PC-9 (cell line): ENCODE measurements around the gene CTCF. TPM values are rescaled to one million over a fixed set of nuclear protein-coding genes. Genes with fewer than 3 reads are reported as not detected.

Source experiments
- BruUV-seq: library from RNA; stranded (reverse); fragments of 400-500 nt; replicated peaks from 2 replicates; lab custom pipeline; 2021; lab: Mats Ljungman, UMichigan
- CTCF ChIA-PET: fragments of 300-600 bp; sonication (Branson Sonifier 250); formaldehyde crosslinking; loops from one replicate; lab custom pipeline; 2022; ENCODE audit warnings: antibody characterized with exemption; lab: Charles Lee
- POLR2A ChIA-PET: fragments of 300-600 bp; sonication (Branson Sonifier 250); formaldehyde crosslinking; loops from one replicate; lab custom pipeline; 2022; ENCODE audit warnings: antibody characterized with exemption; ENCODE audit not compliant: unreplicated experiment; lab: Charles Lee
- DNase-seq, 2 experiments: peaks; one replicate each; pipeline versions ENCODE4 v3.0.0 to v3.0.0-alpha.2; 2015 to 2022; ENCODE audit warnings: mixed read lengths in 1 of 2
- H2AFZ ChIP-seq: fragments of 200-600 bp; sonication (generic); 2 replicates; pipeline ENCODE4 v1.8.1; 2017; ENCODE audit warnings: antibody characterized with exemption
- H3F3A ChIP-seq: fragments of 200-600 bp; sonication (generic); 2 replicates; pipeline ENCODE4 v1.8.1; 2017; ENCODE audit warnings: antibody characterized with exemption, mild to moderate bottlenecking, low read depth; ENCODE audit not compliant: insufficient read depth
- H3K27ac ChIP-seq: fragments of 200-600 bp; sonication (generic); 2 replicates; pipeline ENCODE4 v1.6.1; 2016; ENCODE audit warnings: mixed run types
- H3K27me3 ChIP-seq: fragments of 200-600 bp; sonication (generic); 2 replicates; pipeline ENCODE4 v1.6.1; 2016; ENCODE audit warnings: low read depth, mixed run types; ENCODE audit not compliant: insufficient read depth
- H3K36me3 ChIP-seq: fragments of 200-600 bp; sonication (generic); 2 replicates; pipeline ENCODE4 v1.6.1; 2016; ENCODE audit warnings: low read depth, mixed run types
- H3K4me1 ChIP-seq: fragments of 200-600 bp; sonication (generic); replicated peaks from 2 replicates; pipeline ENCODE4 v1.6.1; 2016; ENCODE audit warnings: mixed run types; ENCODE audit not compliant: insufficient read depth
- H3K4me2 ChIP-seq: fragments of 200-600 bp; sonication (generic); 2 replicates; pipeline ENCODE4 v1.6.1; 2017; ENCODE audit warnings: mixed run types
- H3K4me3 ChIP-seq: fragments of 200-600 bp; sonication (generic); 2 replicates; pipeline ENCODE4 v1.6.1; 2016; ENCODE audit warnings: mixed run types
- H3K79me2 ChIP-seq: fragments of 200-600 bp; sonication (generic); 2 replicates; pipeline ENCODE4 v1.6.1; 2017; ENCODE audit warnings: low read depth, mixed run types
- H3K9me2 ChIP-seq: fragments of 200-600 bp; sonication (generic); 2 replicates; pipeline ENCODE4 v1.8.1; 2017; ENCODE audit warnings: mild to moderate bottlenecking; ENCODE audit not compliant: insufficient read depth
- H3K9me3 ChIP-seq: fragments of 200-600 bp; sonication (generic); 2 replicates; pipeline ENCODE4 v1.8.1; 2016; ENCODE audit warnings: low read depth; ENCODE audit not compliant: insufficient read depth
- H4K20me1 ChIP-seq: fragments of 200-600 bp; sonication (generic); 2 replicates; pipeline ENCODE4 v1.8.1; 2017; ENCODE audit not compliant: insufficient read depth
- EZH2 ChIP-seq: fragments of 200-600 bp; sonication (generic); IDR thresholded peaks from 2 replicates; pipeline ENCODE4 v1.8.0; 2017; ENCODE audit warnings: antibody characterized with exemption, low read depth
- intact Hi-C: fragments of 100-400 bp; cut with micrococcal nuclease; formaldehyde crosslinking; loops from one replicate; pipeline ENCODE4 v1.10.0; 2022; ENCODE audit not compliant: unreplicated experiment
- total RNA-seq: library from RNA; stranded (reverse); gene quantifications from 2 replicates; pipeline ENCODE4 v1.2.3, GENCODE V29; 2021
- TF ChIP-seq, protein P1 (sequence below): fragments of 200-600 bp; sonication (generic); conservative IDR thresholded peaks from 2 replicates; pipeline ENCODE4 v1.6.1; 2017; ENCODE audit warnings: mixed run types, antibody characterized with exemption, mild to moderate bottlenecking, moderate library complexity

Gene CTCF
- total RNA-seq, 1 experiment from 2014 or later, result 39.0 TPM

GRCh38 chr16:67664871-67665270, 102.5 kb downstream of the CTCF start:
- intact Hi-C loops, result no loop called here
- Histone ChIP-seq H3K36me3 (no peaks in the 10 kb centered on the region), H3F3A (peaks cover 12% of the 10 kb centered on the region), H3K27me3 (no peaks in the 10 kb centered on the region), H3K79me2 (no peaks in the 10 kb centered on the region), H2AFZ (no peak overlapping the region), H3K4me2 (no peak overlapping the region), H3K27ac (no peak overlapping the region), H3K9me2 (no peaks in the 10 kb centered on the region), H4K20me1 (no peaks in the 10 kb centered on the region), H3K4me3 (no peak overlapping the region), H3K9me3 (no peaks in the 10 kb centered on the region), H3K4me1 (no peaks in the 10 kb centered on the region)
- no peak for DNase-seq
- ChIA-PET POLR2A (no interaction called here), CTCF (no interaction called here)
- BruUV-seq, result no TSS peak
- TF ChIP-seq, protein P1, sequence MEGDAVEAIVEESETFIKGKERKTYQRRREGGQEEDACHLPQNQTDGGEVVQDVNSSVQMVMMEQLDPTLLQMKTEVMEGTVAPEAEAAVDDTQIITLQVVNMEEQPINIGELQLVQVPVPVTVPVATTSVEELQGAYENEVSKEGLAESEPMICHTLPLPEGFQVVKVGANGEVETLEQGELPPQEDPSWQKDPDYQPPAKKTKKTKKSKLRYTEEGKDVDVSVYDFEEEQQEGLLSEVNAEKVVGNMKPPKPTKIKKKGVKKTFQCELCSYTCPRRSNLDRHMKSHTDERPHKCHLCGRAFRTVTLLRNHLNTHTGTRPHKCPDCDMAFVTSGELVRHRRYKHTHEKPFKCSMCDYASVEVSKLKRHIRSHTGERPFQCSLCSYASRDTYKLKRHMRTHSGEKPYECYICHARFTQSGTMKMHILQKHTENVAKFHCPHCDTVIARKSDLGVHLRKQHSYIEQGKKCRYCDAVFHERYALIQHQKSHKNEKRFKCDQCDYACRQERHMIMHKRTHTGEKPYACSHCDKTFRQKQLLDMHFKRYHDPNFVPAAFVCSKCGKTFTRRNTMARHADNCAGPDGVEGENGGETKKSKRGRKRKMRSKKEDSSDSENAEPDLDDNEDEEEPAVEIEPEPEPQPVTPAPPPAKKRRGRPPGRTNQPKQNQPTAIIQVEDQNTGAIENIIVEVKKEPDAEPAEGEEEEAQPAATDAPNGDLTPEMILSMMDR, result no peak
- no peak for TF ChIP-seq EZH2

DNA sequence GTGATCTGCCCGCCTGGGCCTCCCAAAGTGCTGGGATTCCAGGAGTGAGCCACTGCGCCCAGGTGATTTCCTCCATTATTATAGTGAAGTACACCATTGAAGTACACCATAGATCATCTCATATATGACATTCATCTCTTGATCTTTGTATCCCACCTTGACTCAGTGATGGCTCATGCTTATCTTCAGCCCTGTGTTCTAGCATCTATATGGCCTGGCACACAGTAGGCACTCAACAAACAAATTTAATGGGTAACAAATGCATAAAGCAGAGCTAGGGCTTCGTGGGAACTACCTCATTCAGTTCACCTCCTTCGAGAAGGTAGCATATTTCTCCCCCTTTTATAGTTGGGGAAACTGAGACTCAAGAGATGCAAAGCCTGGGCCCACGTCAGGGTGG, 103.3 kb downstream of the CTCF start:
- no peaks in the 10 kb centered on the region for H3K9me3 ChIP-seq
- CTCF ChIA-PET, result no interaction called here
- no peaks in the 10 kb centered on the region for H3K27me3 ChIP-seq
- H3K4me3 ChIP-seq, result peak overlapping the region; percentile 57; the same call in 1 of the 2 replicates
- no peaks in the 10 kb centered on the region for H3K4me1 ChIP-seq
- DNase-seq, result no peak
- peak overlapping the region; percentile 75 for H3K4me2 ChIP-seq
- TF ChIP-seq EZH2, result no peak
- TF ChIP-seq, protein P1, result no peak
- H3K27ac ChIP-seq, result no peak overlapping the region
- no peaks in the 10 kb centered on the region for H3K9me2 ChIP-seq
- peaks cover 8% of the 10 kb centered on the region for H3F3A ChIP-seq
- intact Hi-C loops, result no loop called here
- H3K36me3 ChIP-seq, result no peaks in the 10 kb centered on the region
- POLR2A ChIA-PET, result interaction anchor here (0.6 kb wide), 1 partner anchor 556 kb away, joined by 7 read pairs; the partner anchor contains the start of gene PHAF1
- no peaks in the 10 kb centered on the region for H4K20me1 ChIP-seq
- no peaks in the 10 kb centered on the region for H3K79me2 ChIP-seq
- 0 out of 2 replicates have a peak overlapping the region, but pooled peaks have one; percentile 70 for H2AFZ ChIP-seq
- BruUV-seq, result TSS peak; percentile 22

GRCh38 chr16:67666032-67666551, 103.8 kb downstream of the CTCF start:
- DNase-seq, result peak in 1 of 2 experiments; percentile 23
- Histone ChIP-seq H3K27me3 (no peaks in the 10 kb centered on the region), H3F3A (peaks cover 8% of the 10 kb centered on the region; the same call in 1 of the 2 replicates), H3K4me2 (peak overlapping the region; percentile 75), H3K27ac (no peak overlapping the region), H3K36me3 (no peaks in the 10 kb centered on the region), H3K79me2 (no peaks in the 10 kb centered on the region), H3K9me2 (no peaks in the 10 kb centered on the region), H3K9me3 (no peaks in the 10 kb centered on the region), H3K4me1 (no peaks in the 10 kb centered on the region), H4K20me1 (no peaks in the 10 kb centered on the region), H2AFZ (0 out of 2 replicates have a peak overlapping the region, but pooled peaks have one; percentile 70), H3K4me3 (peak overlapping the region; percentile 57; the same call in 1 of the 2 replicates)
- intact Hi-C loops, result no loop called here
- CTCF ChIA-PET, result no interaction called here
- POLR2A ChIA-PET, result interaction anchor here (0.6 kb wide), 1 partner anchor 556 kb away, joined by 7 read pairs; the partner anchor contains the start of gene PHAF1
- BruUV-seq, result no TSS peak
- no peak for TF ChIP-seq EZH2
- TF ChIP-seq, protein P1, result no peak
